Breast epithelium (tissue), 3 donors: Measurements from ENCODE around the gene LRIG3.
"Not testable (repeated sequence)": the region's sequence is repeated elsewhere in the genome, so short reads cannot be mapped to it uniquely, and the experiment has no call there.

ENCODE experiments used
- CTCF ChIP-seq, 3 donors: fragments of 450-650 bp; IDR thresholded peaks; one replicate each; pipeline ENCODE4 v1.5.1; 2016 to 2017; ENCODE audit warnings: antibody characterized with exemption in 3 of 3, mild to moderate bottlenecking in 3 of 3, moderate library complexity in 3 of 3
- POLR2A ChIP-seq: fragments of 450-650 bp; IDR thresholded peaks from one replicate; pipeline ENCODE4 v1.6.1; 2016; ENCODE audit warnings: antibody characterized with exemption, mild to moderate bottlenecking, moderate library complexity

- not testable (repeated sequence) for TF ChIP-seq CTCF (IDR thresholded peaks at IDR 0.05); POLR2A
Measured at GRCh38 chr12:58857206-58857605, 63.1 kb downstream of the LRIG3 start.
